ENCODE results near the gene BLTP1. TPM values are rescaled to one million over a fixed set of nuclear protein-coding genes. Genes with fewer than 3 reads are reported as not detected.

The BLTP1 gene
- total and polyA plus RNA-seq, 2 of the 13 experiments (the other 11 are each of a cell fraction or from before 2014, with no cell fraction given): 27.7 to 33.1 TPM

DNA sequence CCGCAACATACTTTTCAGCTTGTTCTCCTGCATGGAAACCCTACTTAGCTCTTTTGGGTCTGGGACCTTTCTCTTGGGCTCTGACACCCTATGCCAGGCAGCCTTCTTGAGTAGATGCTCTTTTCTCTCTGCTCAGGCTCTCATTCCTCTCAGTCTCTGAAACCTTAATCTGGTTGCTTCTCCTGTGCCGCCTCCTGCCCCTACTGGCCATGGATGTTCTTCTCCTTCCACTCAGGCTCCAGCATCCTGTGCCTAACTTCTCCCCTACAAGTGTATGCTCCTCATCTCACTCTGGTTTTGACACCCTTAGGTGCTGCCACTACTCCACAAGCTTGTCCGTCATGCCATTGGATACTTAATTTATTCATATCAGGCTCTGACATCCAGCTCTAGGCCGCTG is 15.2 kb downstream of the BLTP1 start (continued):
- TF ChIP-seq, protein P1, sequence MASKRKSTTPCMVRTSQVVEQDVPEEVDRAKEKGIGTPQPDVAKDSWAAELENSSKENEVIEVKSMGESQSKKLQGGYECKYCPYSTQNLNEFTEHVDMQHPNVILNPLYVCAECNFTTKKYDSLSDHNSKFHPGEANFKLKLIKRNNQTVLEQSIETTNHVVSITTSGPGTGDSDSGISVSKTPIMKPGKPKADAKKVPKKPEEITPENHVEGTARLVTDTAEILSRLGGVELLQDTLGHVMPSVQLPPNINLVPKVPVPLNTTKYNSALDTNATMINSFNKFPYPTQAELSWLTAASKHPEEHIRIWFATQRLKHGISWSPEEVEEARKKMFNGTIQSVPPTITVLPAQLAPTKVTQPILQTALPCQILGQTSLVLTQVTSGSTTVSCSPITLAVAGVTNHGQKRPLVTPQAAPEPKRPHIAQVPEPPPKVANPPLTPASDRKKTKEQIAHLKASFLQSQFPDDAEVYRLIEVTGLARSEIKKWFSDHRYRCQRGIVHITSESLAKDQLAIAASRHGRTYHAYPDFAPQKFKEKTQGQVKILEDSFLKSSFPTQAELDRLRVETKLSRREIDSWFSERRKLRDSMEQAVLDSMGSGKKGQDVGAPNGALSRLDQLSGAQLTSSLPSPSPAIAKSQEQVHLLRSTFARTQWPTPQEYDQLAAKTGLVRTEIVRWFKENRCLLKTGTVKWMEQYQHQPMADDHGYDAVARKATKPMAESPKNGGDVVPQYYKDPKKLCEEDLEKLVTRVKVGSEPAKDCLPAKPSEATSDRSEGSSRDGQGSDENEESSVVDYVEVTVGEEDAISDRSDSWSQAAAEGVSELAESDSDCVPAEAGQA (IDR thresholded peaks at IDR 0.05; ENCODE audit: low read depth): no peak
- TF ChIP-seq, protein P1 (CRISPR knock-in tag; IDR thresholded peaks at IDR 0.05; ENCODE audit: borderline replicate concordance): no peak
- TF ChIP-seq ZNF337 (CRISPR knock-in tag; IDR thresholded peaks at IDR 0.05; ENCODE audit: borderline replicate concordance, low read depth): no peak
- TF ChIP-seq ZNF792 (CRISPR knock-in tag; IDR thresholded peaks at IDR 0.05): no peak
- TF ChIP-seq REPIN1 (CRISPR knock-in tag; IDR thresholded peaks at IDR 0.05; ENCODE audit: borderline replicate concordance, low read depth): no peak

DNA sequence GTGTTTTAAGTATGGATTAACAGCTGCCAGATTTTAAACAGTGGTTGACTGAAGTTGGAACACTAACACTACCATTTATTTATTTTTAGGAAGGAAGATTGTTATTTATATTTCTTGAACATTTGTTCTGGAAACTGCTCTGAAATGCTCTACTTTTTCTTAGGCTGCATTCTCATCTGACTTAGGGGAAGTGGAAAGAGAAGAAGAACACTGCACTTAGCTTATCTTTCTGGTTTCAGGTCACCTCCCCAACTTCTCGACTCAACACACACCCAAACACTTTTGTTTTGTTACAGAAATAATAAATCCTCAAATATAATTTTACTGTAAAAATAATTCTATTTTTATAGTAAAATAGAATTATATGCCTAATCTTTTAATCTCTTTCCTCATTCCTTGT is 18.6 kb downstream of the BLTP1 start:
- H3K9ac ChIP-seq (ENCODE audit: insufficient read depth, low read depth, low read length): no peak overlapping the region
- FAIRE-seq: no peak
- TF ChIP-seq GTF3A (CRISPR knock-in tag; conservative IDR thresholded peaks at IDR 0.05) (no peak), ZNF83 (CRISPR knock-in tag; IDR thresholded peaks at IDR 0.05; ENCODE audit: borderline replicate concordance) (no peak), SSRP1 (CRISPR knock-in tag; IDR thresholded peaks at IDR 0.05) (no peak), FOXA3 (CRISPR knock-in tag; IDR thresholded peaks at IDR 0.05) (no peak), ZSCAN21 (CRISPR knock-in tag; IDR thresholded peaks at IDR 0.05; ENCODE audit: borderline replicate concordance) (no peak), ARNT2 (CRISPR knock-in tag; IDR thresholded peaks at IDR 0.05; ENCODE audit: low read depth) (no peak)
- TF ChIP-seq, protein P2, sequence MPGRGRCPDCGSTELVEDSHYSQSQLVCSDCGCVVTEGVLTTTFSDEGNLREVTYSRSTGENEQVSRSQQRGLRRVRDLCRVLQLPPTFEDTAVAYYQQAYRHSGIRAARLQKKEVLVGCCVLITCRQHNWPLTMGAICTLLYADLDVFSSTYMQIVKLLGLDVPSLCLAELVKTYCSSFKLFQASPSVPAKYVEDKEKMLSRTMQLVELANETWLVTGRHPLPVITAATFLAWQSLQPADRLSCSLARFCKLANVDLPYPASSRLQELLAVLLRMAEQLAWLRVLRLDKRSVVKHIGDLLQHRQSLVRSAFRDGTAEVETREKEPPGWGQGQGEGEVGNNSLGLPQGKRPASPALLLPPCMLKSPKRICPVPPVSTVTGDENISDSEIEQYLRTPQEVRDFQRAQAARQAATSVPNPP (CRISPR knock-in tag; IDR thresholded peaks at IDR 0.05): no peak
- TF ChIP-seq, protein P3, sequence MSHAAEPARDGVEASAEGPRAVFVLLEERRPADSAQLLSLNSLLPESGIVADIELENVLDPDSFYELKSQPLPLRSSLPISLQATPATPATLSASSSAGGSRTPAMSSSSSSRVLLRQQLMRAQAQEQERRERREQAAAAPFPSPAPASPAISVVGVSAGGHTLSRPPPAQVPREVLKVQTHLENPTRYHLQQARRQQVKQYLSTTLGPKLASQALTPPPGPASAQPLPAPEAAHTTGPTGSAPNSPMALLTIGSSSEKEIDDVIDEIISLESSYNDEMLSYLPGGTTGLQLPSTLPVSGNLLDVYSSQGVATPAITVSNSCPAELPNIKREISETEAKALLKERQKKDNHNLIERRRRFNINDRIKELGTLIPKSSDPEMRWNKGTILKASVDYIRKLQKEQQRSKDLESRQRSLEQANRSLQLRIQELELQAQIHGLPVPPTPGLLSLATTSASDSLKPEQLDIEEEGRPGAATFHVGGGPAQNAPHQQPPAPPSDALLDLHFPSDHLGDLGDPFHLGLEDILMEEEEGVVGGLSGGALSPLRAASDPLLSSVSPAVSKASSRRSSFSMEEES (CRISPR knock-in tag; IDR thresholded peaks at IDR 0.05): no peak
- TF ChIP-seq, protein P4, sequence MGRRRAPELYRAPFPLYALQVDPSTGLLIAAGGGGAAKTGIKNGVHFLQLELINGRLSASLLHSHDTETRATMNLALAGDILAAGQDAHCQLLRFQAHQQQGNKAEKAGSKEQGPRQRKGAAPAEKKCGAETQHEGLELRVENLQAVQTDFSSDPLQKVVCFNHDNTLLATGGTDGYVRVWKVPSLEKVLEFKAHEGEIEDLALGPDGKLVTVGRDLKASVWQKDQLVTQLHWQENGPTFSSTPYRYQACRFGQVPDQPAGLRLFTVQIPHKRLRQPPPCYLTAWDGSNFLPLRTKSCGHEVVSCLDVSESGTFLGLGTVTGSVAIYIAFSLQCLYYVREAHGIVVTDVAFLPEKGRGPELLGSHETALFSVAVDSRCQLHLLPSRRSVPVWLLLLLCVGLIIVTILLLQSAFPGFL (CRISPR knock-in tag; IDR thresholded peaks at IDR 0.05): no peak

More for the DNA sequence above, 18.6 kb downstream of the BLTP1 start:
- no peak overlapping the region for H3K27ac ChIP-seq (ENCODE audit: extremely low read length, insufficient read depth, low read length)
- H3K9me3 ChIP-seq (ENCODE audit: low read length): no peaks in the 10 kb centered on the region
- no TSS peak for BruUV-seq (replicated peaks)
- intact Hi-C loops (cut with micrococcal nuclease; ENCODE audit: unreplicated experiment) (no loop called here), in situ Hi-C loops (cut with HindIII; ENCODE audit: extremely low pct_ligation_motif_present, low pct_unique_long_range_greater_than_20kb) (no loop called here)
- peaks cover 2% of the 10 kb centered on the region for H3K79me2 ChIP-seq (ENCODE audit: insufficient read depth, low read length)
- H3K4me3 ChIP-seq (replicated peaks in 1 of 3; ENCODE audit: insufficient read depth in 1 of 3, low read depth in 2 of 3, low read length in 3 of 3): no peak overlapping the region
- no peaks in the 10 kb centered on the region for H3K27me3 ChIP-seq (ENCODE audit: control insufficient read depth in 1 of 2, insufficient read depth in 2 of 2, low read length in 2 of 2)
- WGBS (ENCODE audit: low lambda C conversion rate): 89% methylated on average over 1 of the region's 1 CpG
- ChIA-PET POLR2A (no interaction called here), CTCF (ENCODE audit: low intra/inter-chr PET ratio, low total read pairs) (no interaction called here)
- H2AFZ ChIP-seq (ENCODE audit: low read length): no peak overlapping the region
- H3K4me1 ChIP-seq (ENCODE audit: insufficient read depth, low read length): no peaks in the 10 kb centered on the region
- H3K36me3 ChIP-seq (replicated peaks in 1 of 2; ENCODE audit: control insufficient read depth in 1 of 2, insufficient read depth in 2 of 2, low read length in 2 of 2): 0 out of 5 replicates have a peak, but pooled peaks cover 0 to 9% of the 10 kb centered on the region in 2 experiments
- no peak overlapping the region for H3K4me2 ChIP-seq (ENCODE audit: low read depth, low read length)
- DNase-seq (ENCODE audit: low spot score) (no peak), ATAC-seq (no peak)
- H4K20me1 ChIP-seq (ENCODE audit: insufficient read depth, low read length): no peaks in the 10 kb centered on the region; the same call in 1 of the 2 replicates

Data from HepG2 (cell line).